DMS 273 (cell line): Measurements from ENCODE around the gene ZNF511.

ENCODE experiments used
- DNase-seq: peaks from one replicate; lab custom pipeline; 2025; ENCODE audit not compliant: unreplicated experiment; lab: John Stamatoyannopoulos, UW

The ZNF511 gene

GRCh38 chr10:133351408-133352318 lies 42.9 kb downstream of the ZNF511 start:
- peak; percentile 17 for DNase-seq

GRCh38 chr10:133353202-133353959 lies 44.7 kb downstream of the ZNF511 start:
- peak; percentile 16 for DNase-seq

DNA sequence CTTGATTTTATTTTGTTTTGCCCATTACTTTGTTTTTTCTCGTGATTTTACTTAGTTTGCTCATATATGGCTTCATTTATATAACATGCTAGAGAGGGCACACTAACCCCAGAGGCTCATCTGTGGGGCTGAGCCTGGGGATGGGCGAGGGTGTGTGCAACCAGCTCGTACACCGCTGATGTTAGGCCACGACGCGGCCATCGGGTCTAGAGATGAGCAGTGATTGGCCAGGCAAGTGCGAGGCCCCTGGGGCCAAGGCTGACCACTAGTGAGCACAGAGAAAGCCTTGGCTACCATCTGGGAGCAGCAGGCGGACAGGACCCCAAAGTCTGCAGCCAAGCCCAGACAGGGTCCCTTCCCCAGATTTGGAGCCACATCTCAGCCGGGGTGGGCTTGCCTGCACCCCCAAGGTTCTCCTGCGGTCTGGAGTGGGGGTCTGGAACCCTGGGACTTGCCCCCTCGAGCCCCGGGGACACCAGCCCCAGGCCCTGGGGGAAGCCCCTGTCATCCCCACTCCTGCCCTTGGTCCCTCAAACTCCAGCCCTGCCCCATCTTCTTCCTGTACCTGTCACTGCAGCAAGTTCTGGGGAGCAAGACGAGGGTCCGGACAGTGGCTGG lies 45.4 kb downstream of the ZNF511 start:
- no peak for DNase-seq

- no peak for DNase-seq
These were observed 46.0 kb downstream of the ZNF511 start for GRCh38 chr10:133354672-133355240.

DNA sequence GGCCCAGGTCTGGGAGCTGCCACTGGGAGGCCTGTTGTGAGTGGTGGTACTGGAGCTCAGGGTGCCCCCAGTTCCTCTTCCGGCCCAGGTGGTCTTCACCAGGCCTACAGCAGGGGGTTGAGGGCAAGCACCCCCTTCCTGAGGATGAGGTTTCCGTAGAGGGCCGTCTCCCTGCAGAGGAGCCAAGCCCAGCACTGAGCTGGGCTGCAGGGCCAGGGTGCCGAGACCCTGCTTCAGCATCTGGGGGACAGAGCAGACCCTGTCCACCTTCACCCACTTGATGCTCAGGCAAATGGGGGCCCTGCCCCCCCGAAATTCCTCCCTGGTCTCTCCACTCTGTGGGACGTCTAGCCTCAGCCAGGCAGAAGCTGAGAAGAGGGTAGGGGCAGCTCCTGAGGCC lies 46.6 kb downstream of the ZNF511 start:
- DNase-seq: no peak

GRCh38 chr10:133355991-133356390 lies 47.3 kb downstream of the ZNF511 start:
- DNase-seq: no peak

- DNase-seq: peak; percentile 40
These were observed 48.0 kb downstream of the ZNF511 start for GRCh38 chr10:133356549-133357284.

GRCh38 chr10:133357285-133358161 lies 48.8 kb downstream of the ZNF511 start, which contains the start of gene FUOM:
Gene FUOM, minus strand, starts transcription at chr10:133358019. Its CDS starts 12 bp downstream, at chr10:133358007.
- DNase-seq: peak; percentile 76

DNA sequence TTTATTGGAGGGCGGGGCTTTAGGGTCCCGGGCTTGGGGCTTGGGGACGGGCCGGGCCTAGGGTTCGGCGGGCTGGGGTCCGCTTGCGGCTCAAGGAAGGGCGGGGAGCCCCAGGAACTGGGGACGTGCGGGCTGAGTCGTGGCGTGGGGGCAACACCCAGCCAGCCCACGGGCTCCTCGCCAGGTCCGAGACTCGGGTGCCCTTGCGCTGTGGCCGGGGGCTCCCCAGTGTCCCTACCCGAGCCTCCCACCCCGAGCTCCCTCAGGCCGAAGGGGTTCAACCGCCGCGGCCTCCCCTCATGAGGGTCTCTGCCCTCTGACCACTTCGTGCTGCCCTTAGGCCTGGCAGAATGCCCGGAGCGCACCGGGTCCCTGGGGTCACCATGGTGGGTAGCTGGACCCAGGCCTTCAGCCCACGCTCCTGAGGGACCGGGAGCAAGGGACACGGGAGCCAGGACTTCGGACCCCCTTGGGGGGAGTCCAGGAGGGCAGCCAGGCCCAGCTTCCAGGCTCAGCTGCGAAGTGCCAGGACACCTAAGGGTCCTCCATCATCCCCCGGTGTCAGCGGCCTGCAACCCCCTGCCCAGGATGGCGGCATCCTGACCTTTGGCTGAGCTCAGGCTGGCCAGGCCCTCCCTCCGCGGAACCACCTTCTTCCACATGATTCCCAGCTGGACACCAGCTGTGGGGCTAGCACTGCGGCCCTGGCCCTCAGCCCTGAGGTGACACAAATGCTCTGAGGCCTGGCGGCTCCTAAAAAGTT lies 49.6 kb downstream of the ZNF511 start:
- no peak for DNase-seq

GRCh38 chr10:133358925-133359310 lies 50.2 kb downstream of the ZNF511 start:
- DNase-seq: no peak

DNA sequence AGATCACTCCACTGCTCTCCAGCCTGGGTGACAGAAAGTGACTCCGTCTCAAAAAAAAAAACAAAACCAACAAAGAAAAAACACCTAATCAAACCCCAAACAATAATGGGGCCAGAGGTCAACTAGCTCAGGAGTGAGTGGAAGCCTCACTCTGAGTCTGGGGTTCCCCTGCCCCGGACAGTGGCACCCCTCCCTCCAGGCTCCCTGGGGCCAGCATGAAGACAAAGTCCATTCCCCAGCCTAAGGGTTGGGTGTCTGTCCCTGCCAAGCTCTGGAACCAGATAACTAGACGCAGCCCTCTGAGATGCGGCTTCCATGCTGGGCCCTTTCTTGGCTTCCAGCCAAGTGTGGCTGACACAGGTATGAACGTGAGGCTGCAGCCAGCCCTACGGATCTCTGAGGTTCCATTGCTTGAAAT lies 50.8 kb downstream of the ZNF511 start:
- peak; percentile 29 for DNase-seq

DNA sequence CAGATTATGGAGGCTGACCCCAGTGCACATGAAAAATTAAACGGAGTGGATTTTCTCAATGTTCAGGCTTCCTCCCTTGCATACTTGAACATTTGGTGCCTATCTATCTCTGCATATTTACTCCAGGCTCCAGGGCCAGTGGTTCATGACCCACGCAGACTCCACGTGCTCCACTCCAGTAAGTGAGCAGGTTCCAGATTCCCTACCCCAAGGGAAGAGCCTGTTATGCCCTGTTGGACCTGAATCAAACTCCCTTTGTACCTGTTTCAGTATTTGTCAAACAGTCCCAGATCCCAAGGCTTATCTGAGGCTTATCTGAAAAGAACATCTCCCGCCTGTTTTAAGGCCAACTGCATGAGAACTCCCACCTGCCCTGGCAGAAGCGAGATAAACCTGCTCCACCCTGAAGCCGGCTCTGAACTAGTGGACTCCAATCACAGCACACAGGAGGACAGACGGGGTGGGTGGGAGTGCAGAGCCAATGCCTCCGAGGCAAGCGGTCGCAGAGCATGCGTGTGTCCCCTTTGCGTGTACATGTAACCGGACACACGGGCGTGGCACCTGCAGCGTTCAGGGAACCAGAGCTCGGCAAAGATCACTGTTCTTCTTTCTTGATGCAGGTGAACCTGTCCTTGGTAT lies 51.4 kb downstream of the ZNF511 start:
- DNase-seq: no peak

GRCh38 chr10:133361227-133361626 lies 52.5 kb downstream of the ZNF511 start:
- no peak for DNase-seq

- DNase-seq: no peak
These were observed 53.2 kb downstream of the ZNF511 start for GRCh38 chr10:133361773-133362441.
